Measurements from ENCODE around the gene KIAA1217. TPM values are rescaled to one million over a fixed set of nuclear protein-coding genes. Genes with fewer than 3 reads are reported as not detected.

KIAA1217 gene
- total and polyA plus RNA-seq, 2 of the 4 experiments (the other 2 are of a cell fraction), result 3.4 to 4.4 TPM

DNA sequence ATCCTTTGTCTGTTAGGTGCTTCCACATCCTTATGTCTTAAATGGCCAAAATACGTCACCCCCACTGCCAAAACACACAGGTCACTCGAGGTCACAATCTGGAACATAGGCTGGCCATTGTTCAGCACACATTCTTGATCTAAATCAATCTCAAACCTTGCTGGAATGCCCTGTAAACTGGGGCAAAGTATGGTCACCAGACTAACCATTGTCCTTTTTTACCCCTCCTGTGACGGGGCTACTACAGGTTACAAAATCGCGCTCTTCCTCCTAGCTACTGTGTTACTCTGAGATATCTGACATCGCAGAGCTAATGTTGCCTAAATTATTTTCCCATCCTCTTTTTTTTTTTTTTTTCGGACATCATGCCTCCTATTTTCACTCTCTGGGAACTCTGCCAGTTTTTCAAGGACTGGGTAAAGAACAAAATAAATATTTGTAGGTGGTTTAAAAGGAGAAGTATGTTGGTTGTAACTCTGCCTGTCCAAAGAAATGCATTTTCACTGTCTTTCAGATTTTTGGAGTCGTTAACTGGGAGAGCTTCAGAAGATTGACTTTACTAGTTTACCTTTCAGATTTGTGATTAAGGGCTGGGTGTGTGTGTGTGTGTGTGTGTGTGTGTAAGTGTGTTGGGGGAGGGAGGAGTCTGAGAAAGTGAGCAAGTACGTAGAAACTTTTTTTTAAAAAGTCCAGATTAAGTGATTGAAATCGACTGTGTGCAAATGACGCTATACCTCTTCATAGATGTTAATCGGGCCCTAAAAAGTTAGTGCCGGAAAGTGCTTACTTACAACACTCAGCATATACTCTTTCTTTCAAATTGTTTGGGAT is 942 bp upstream of the KIAA1217 start:
- dilution Hi-C loops (cut with HindIII; ENCODE audit: low sequenced_read_pairs, unreplicated experiment) (no loop called here), in situ Hi-C loops (cut with MboI; ENCODE audit: low sequenced_read_pairs) (loop anchor here (25.0 kb wide), 1 partner anchor 1046 kb away; no protein-coding TSS in a partner anchor), intact Hi-C loops (cut with micrococcal nuclease) (loop anchor here (5.0 kb wide), 1 partner anchor 154 kb away; no protein-coding TSS in a partner anchor)
- Histone ChIP-seq H4K8ac (ENCODE audit: low read depth in 2 of 2, low read length in 2 of 2) (no peak overlapping the region), H3K4ac (ENCODE audit: low read depth, low read length) (no peak overlapping the region), H4K91ac (ENCODE audit: insufficient read depth, low read depth, low read length) (no peak overlapping the region), H4K5ac (ENCODE audit: low read depth, low read length) (no peak overlapping the region), H3K18ac (ENCODE audit: low read depth, low read length) (no peak overlapping the region), H3K9me3 (ENCODE audit: control insufficient read depth, insufficient read depth, low read length) (no peaks in the 10 kb centered on the region), H3K9ac (ENCODE audit: low read depth, low read length) (no peak overlapping the region), H2AFZ (replicated peaks; ENCODE audit: low read length, poor library complexity) (no peak overlapping the region), H3K27ac (ENCODE audit: insufficient read depth, low read length) (no peak overlapping the region), H3K36me3 (ENCODE audit: control insufficient read depth, insufficient read depth, low read length) (no peaks in the 10 kb centered on the region), H2AK9ac (replicated peaks; ENCODE audit: low read depth, low read length, poor library complexity) (no peak overlapping the region), H2BK5ac (ENCODE audit: low read depth, low read length, poor library complexity, severe bottlenecking) (no peak overlapping the region), H2AK5ac (ENCODE audit: low read depth, low read length) (no peak overlapping the region), H2BK120ac (ENCODE audit: low read depth, low read length) (no peak overlapping the region), H3K79me1 (ENCODE audit: low read depth in 1 of 2, low read length in 2 of 2) (no peaks in the 10 kb centered on the region), H2BK20ac (ENCODE audit: low read depth, low read length) (no peak overlapping the region), H2BK15ac (ENCODE audit: low read depth, low read length) (no peak overlapping the region), H3K4me3 (ENCODE audit: insufficient read depth, low read depth, low read length) (no peak overlapping the region), H3K4me2 (ENCODE audit: low read depth, low read length) (no peak overlapping the region), H3K9me1 (ENCODE audit: insufficient read depth, low read length) (0 out of 2 replicates have a peak, but pooled peaks cover 3% of the 10 kb centered on the region), H3K56ac (ENCODE audit: extremely low read depth, insufficient read depth, low read length) (no peak overlapping the region), H3K27me3 (ENCODE audit: control insufficient read depth, insufficient read depth, low read length) (peaks cover 1% of the 10 kb centered on the region; the same call in 1 of the 2 replicates), H3K14ac (replicated peaks; ENCODE audit: low read depth, low read length) (no peak overlapping the region), H4K20me1 (ENCODE audit: insufficient read depth, low read length) (no peaks in the 10 kb centered on the region), H3K23ac (ENCODE audit: low read depth, low read length) (no peak overlapping the region), H3K4me1 (ENCODE audit: control insufficient read depth, insufficient read depth, low read length) (peaks cover 4% of the 10 kb centered on the region; the same call in 1 of the 2 replicates)
- whole genome bisulfite sequencing, 2 experiments (ENCODE audit: extremely low coverage in 2 of 2, insufficient read length in 1 of 2), result 38% methylated on average over 1 of the region's 13 CpGs; no CpG with 5 or more reads in 1 of the 2 experiments
- ATAC-seq (ENCODE audit: low read depth) (no peak), DNase-seq (no peak)
- no TSS peak for BruUV-seq (replicated peaks)
- CTCF ChIA-PET, result no interaction called here
- TF ChIP-seq CEBPB (IDR thresholded peaks at IDR 0.05; ENCODE audit: low read depth, low read length), result no peak
- no peak for TF ChIP-seq BHLHE40 (IDR thresholded peaks at IDR 0.05; ENCODE audit: low read depth, low read length)
- no peak for TF ChIP-seq RFX5 (IDR thresholded peaks at IDR 0.05; ENCODE audit: low read depth, low read length)
- TF ChIP-seq CHD1 (IDR thresholded peaks at IDR 0.05; ENCODE audit: low read depth, low read length), result no peak
- TF ChIP-seq, protein P1, sequence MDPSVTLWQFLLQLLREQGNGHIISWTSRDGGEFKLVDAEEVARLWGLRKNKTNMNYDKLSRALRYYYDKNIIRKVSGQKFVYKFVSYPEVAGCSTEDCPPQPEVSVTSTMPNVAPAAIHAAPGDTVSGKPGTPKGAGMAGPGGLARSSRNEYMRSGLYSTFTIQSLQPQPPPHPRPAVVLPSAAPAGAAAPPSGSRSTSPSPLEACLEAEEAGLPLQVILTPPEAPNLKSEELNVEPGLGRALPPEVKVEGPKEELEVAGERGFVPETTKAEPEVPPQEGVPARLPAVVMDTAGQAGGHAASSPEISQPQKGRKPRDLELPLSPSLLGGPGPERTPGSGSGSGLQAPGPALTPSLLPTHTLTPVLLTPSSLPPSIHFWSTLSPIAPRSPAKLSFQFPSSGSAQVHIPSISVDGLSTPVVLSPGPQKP (IDR thresholded peaks at IDR 0.05; ENCODE audit: borderline replicate concordance, low read depth, low read length), result no peak
- TF ChIP-seq FOS (IDR thresholded peaks at IDR 0.05; ENCODE audit: low read depth, low read length), result no peak
- no peak for TF ChIP-seq RAD21 (IDR thresholded peaks at IDR 0.05; ENCODE audit: low read length)
- TF ChIP-seq, protein P2, sequence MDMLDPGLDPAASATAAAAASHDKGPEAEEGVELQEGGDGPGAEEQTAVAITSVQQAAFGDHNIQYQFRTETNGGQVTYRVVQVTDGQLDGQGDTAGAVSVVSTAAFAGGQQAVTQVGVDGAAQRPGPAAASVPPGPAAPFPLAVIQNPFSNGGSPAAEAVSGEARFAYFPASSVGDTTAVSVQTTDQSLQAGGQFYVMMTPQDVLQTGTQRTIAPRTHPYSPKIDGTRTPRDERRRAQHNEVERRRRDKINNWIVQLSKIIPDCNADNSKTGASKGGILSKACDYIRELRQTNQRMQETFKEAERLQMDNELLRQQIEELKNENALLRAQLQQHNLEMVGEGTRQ (IDR thresholded peaks at IDR 0.05; ENCODE audit: low read depth, low read length), result no peak
- TF ChIP-seq NFE2L2 (IDR thresholded peaks at IDR 0.05; ENCODE audit: low read depth, low read length), result no peak
- no peak for TF ChIP-seq RCOR1 (IDR thresholded peaks at IDR 0.05; ENCODE audit: insufficient replicate concordance, low read length)
- no peak for TF ChIP-seq SMC3 (IDR thresholded peaks at IDR 0.05; ENCODE audit: low read depth, low read length)
- no peak for TF ChIP-seq MXI1 (IDR thresholded peaks at IDR 0.05; ENCODE audit: borderline replicate concordance, low read depth, low read length)
- no peak for TF ChIP-seq POLR2A (IDR thresholded peaks at IDR 0.05; ENCODE audit: low read depth, low read length)
- TF ChIP-seq MAFK (IDR thresholded peaks at IDR 0.05; ENCODE audit: low read depth, low read length), result no peak
- TF ChIP-seq, protein P3, sequence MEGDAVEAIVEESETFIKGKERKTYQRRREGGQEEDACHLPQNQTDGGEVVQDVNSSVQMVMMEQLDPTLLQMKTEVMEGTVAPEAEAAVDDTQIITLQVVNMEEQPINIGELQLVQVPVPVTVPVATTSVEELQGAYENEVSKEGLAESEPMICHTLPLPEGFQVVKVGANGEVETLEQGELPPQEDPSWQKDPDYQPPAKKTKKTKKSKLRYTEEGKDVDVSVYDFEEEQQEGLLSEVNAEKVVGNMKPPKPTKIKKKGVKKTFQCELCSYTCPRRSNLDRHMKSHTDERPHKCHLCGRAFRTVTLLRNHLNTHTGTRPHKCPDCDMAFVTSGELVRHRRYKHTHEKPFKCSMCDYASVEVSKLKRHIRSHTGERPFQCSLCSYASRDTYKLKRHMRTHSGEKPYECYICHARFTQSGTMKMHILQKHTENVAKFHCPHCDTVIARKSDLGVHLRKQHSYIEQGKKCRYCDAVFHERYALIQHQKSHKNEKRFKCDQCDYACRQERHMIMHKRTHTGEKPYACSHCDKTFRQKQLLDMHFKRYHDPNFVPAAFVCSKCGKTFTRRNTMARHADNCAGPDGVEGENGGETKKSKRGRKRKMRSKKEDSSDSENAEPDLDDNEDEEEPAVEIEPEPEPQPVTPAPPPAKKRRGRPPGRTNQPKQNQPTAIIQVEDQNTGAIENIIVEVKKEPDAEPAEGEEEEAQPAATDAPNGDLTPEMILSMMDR (conservative IDR thresholded peaks at IDR 0.05; ENCODE audit: low read depth, low read length), result no peak
- POLR2A ChIA-PET (ENCODE audit: unreplicated experiment), result interaction anchor here (0.6 kb wide), 1 partner anchor 136 kb away, joined by 8 read pairs; no protein-coding TSS in a partner anchor
